Measurements from ENCODE around the gene S100A12.

The S100A12 gene

GRCh38 chr1:153336650-153337049 is 38.8 kb downstream of the S100A12 start:
- no peak for DNase-seq (ENCODE audit: low read depth)

- DNase-seq (ENCODE audit: low read depth): no peak
Observed at GRCh38 chr1:153333902-153334301, 41.5 kb downstream of the S100A12 start.

GRCh38 chr1:153324912-153325311 is 50.5 kb downstream of the S100A12 start:
- DNase-seq (ENCODE audit: low read depth): no peak
